Smooth muscle cell (in vitro differentiated cells): ENCODE results near the gene R3HDM2. TPM values are rescaled to one million over a fixed set of nuclear protein-coding genes. Genes with fewer than 3 reads are reported as not detected.

Experiments
- DNase-seq: peaks from one replicate; lab custom pipeline; 2025; ENCODE audit not compliant: unreplicated experiment; lab: John Stamatoyannopoulos, UW
- H2AFZ ChIP-seq: fragments of 200-600 bp; sonication (generic); 2 replicates; pipeline ENCODE4 v1.6.0; 2016; ENCODE audit warnings: antibody characterized with exemption, low read depth, mild to moderate bottlenecking
- H3F3A ChIP-seq: fragments of 200-600 bp; sonication (generic); 2 replicates; pipeline ENCODE4 v1.6.0; 2017; ENCODE audit warnings: antibody characterized with exemption, low read depth
- H3K27ac ChIP-seq: fragments of 200-600 bp; sonication (generic); 2 replicates; pipeline ENCODE4 v1.5.1; 2016; ENCODE audit warnings: low read depth, mild to moderate bottlenecking
- H3K27me3 ChIP-seq: fragments of 200-600 bp; sonication (generic); 2 replicates; pipeline ENCODE4 v1.6.1; 2016; ENCODE audit warnings: low read depth, mild to moderate bottlenecking
- H3K36me3 ChIP-seq: fragments of 200-600 bp; sonication (generic); 2 replicates; pipeline ENCODE4 v1.5.1; 2016; ENCODE audit warnings: low read depth
- H3K4me1 ChIP-seq: fragments of 200-600 bp; sonication (generic); 2 replicates; pipeline ENCODE4 v1.5.1; 2016; ENCODE audit warnings: low read depth
- H3K4me2 ChIP-seq: fragments of 200-600 bp; sonication (generic); 2 replicates; pipeline ENCODE4 v1.6.0; 2016; ENCODE audit warnings: mild to moderate bottlenecking
- H3K4me3 ChIP-seq: fragments of 200-600 bp; sonication (generic); 2 replicates; pipeline ENCODE4 v1.5.1; 2016; ENCODE audit warnings: mild to moderate bottlenecking
- H3K79me2 ChIP-seq: fragments of 200-600 bp; sonication (generic); 2 replicates; pipeline ENCODE4 v1.6.0; 2016; ENCODE audit warnings: low read depth, mild to moderate bottlenecking
- H3K9ac ChIP-seq: fragments of 200-600 bp; sonication (generic); 2 replicates; pipeline ENCODE4 v1.6.0; 2016; ENCODE audit warnings: low read depth
- H3K9me3 ChIP-seq: fragments of 200-600 bp; sonication (generic); replicated peaks from 2 replicates; pipeline ENCODE4 v1.5.1; 2016; ENCODE audit warnings: low read depth
- H4K20me1 ChIP-seq: fragments of 200-600 bp; sonication (generic); 2 replicates; pipeline ENCODE4 v1.6.0; 2016; ENCODE audit warnings: low read depth
- CTCF ChIP-seq: fragments of 200-600 bp; sonication (generic); IDR thresholded peaks from 2 replicates; pipeline ENCODE4 v1.5.1; 2017; ENCODE audit warnings: borderline replicate concordance, mild to moderate bottlenecking, antibody characterized with exemption; ENCODE audit not compliant: insufficient read depth, poor library complexity, severe bottlenecking
- WGBS: methylation state at CpG from one replicate; pipeline ENCODE4 v1.1.7; 2016; ENCODE audit warnings: low lambda C conversion rate; 5-methylcytosine and 5-hydroxymethylcytosine counted together
- polyA plus RNA-seq: library from polyadenylated mRNA; unstranded; fragments of >200 nt; fragmentation: Nextera tagmentation; extraction: Ambion mirVana; gene quantifications from 2 replicates; pipeline ENCODE4 v1.2.1, GENCODE V29; 2016
- total RNA-seq: library from RNA; depleted of rRNA; stranded (reverse); fragments of >200 nt; gene quantifications from 2 replicates; pipeline ENCODE4 v1.2.3, GENCODE V29; 2014

The R3HDM2 gene
- total and polyA plus RNA-seq, 2 experiments from 2014 or later, result 12.2 to 16.0 TPM

GRCh38 chr12:57241402-57242310, 189.2 kb downstream of the R3HDM2 start:
- 18% methylated on average over 47 of the region's 48 CpGs for WGBS
- Histone ChIP-seq H3K4me3 (peak overlapping the region; percentile 80), H3K79me2 (no peaks in the 10 kb centered on the region), H3K36me3 (no peaks in the 10 kb centered on the region), H3K27ac (no peak overlapping the region), H3K4me2 (peak overlapping the region; percentile 99), H3K9ac (no peak overlapping the region), H3K9me3 (no peaks in the 10 kb centered on the region), H3K4me1 (peaks cover 29% of the 10 kb centered on the region), H3F3A (peaks cover 10% of the 10 kb centered on the region), H4K20me1 (peaks cover 39% of the 10 kb centered on the region), H2AFZ (no peak overlapping the region), H3K27me3 (peaks cover 18% of the 10 kb centered on the region)
- DNase-seq, result no peak
- no peak for TF ChIP-seq CTCF

- Histone ChIP-seq H3K9me3 (no peaks in the 10 kb centered on the region), H3K9ac (no peak overlapping the region), H3K36me3 (no peaks in the 10 kb centered on the region), H3K4me1 (peaks cover 29% of the 10 kb centered on the region), H3K27me3 (peaks cover 18% of the 10 kb centered on the region), H3F3A (peaks cover 11% of the 10 kb centered on the region), H4K20me1 (peaks cover 39% of the 10 kb centered on the region), H3K79me2 (no peaks in the 10 kb centered on the region), H3K4me2 (peak overlapping the region; percentile 99), H3K27ac (no peak overlapping the region), H2AFZ (no peak overlapping the region), H3K4me3 (peak overlapping the region; percentile 80)
- no peak for TF ChIP-seq CTCF
- WGBS, result 9% methylated on average over 19 of the region's 19 CpGs
- DNase-seq, result no peak
Measured at GRCh38 chr12:57240926-57241401, 189.9 kb downstream of the R3HDM2 start.

- H2AFZ ChIP-seq, result peak overlapping the region; percentile 56
- H3K9me3 ChIP-seq, result no peaks in the 10 kb centered on the region
- peaks cover 18% of the 10 kb centered on the region for H3K27me3 ChIP-seq
- H3K4me3 ChIP-seq, result peak overlapping the region; percentile 80
- TF ChIP-seq CTCF, result no peak
- no peaks in the 10 kb centered on the region for H3K36me3 ChIP-seq
- peak overlapping the region; percentile 24 for H3K27ac ChIP-seq
- H3K4me1 ChIP-seq, result peaks cover 29% of the 10 kb centered on the region
- H3K4me2 ChIP-seq, result peak overlapping the region; percentile 99
- H3F3A ChIP-seq, result peaks cover 11% of the 10 kb centered on the region
- H3K9ac ChIP-seq, result peak overlapping the region; percentile 77
- H4K20me1 ChIP-seq, result peaks cover 45% of the 10 kb centered on the region
- no peaks in the 10 kb centered on the region for H3K79me2 ChIP-seq
- DNase-seq, result no peak
- 3% methylated on average over 60 of the region's 72 CpGs for WGBS
Measured at GRCh38 chr12:57240066-57240921, 190.5 kb downstream of the R3HDM2 start.
